H9 (cell line): ENCODE data around the gene COQ8B. TPM values are rescaled to one million over a fixed set of nuclear protein-coding genes. Genes with fewer than 3 reads are reported as not detected.
A peak's percentile ranks its signal among the peaks of the same experiment; 100 is the strongest.

Experiments
- DNase-seq: peaks from one replicate; pipeline ENCODE4 v3.0.0-alpha.2; 2017
- H2AFZ ChIP-seq: one replicate; pipeline ENCODE4 v1.6.1; 2013; ENCODE audit warnings: mild to moderate bottlenecking, low read length, control low read depth, moderate library complexity
- H2AK5ac ChIP-seq: 2 replicates; pipeline ENCODE4 v1.6.1; 2013; ENCODE audit warnings: low read length, control low read depth, mixed read lengths; ENCODE audit not compliant: insufficient read length
- H2BK120ac ChIP-seq: one replicate; pipeline ENCODE4 v1.6.1; 2013; ENCODE audit warnings: low read depth, mild to moderate bottlenecking, low read length, control low read depth, inconsistent platforms; ENCODE audit not compliant: poor library complexity, severe bottlenecking
- H2BK12ac ChIP-seq: 2 replicates; pipeline ENCODE4 v1.6.1; 2013; ENCODE audit warnings: low read length, control low read depth, mixed read lengths, low read depth; ENCODE audit not compliant: insufficient read length
- H2BK15ac ChIP-seq: 2 replicates; pipeline ENCODE4 v1.6.1; 2013; ENCODE audit warnings: low read depth, low read length, control low read depth
- H2BK20ac ChIP-seq: one replicate; pipeline ENCODE4 v1.6.1; 2013; ENCODE audit warnings: low read depth, mild to moderate bottlenecking, low read length, control low read depth, inconsistent platforms; ENCODE audit not compliant: poor library complexity, severe bottlenecking
- H2BK5ac ChIP-seq: 2 replicates; pipeline ENCODE4 v1.6.1; 2013; ENCODE audit warnings: low read length, control low read depth, mixed read lengths; ENCODE audit not compliant: insufficient read length
- H3K14ac ChIP-seq: 2 replicates; pipeline ENCODE4 v1.6.1; 2013; ENCODE audit warnings: low read length, control low read depth; ENCODE audit not compliant: insufficient read depth
- H3K18ac ChIP-seq: 2 replicates; pipeline ENCODE4 v1.6.1; 2013; ENCODE audit warnings: low read depth, mild to moderate bottlenecking, mixed read lengths, low read length, control low read depth; ENCODE audit not compliant: insufficient read length
- H3K23ac ChIP-seq: 2 replicates; pipeline ENCODE4 v1.6.1; 2013; ENCODE audit warnings: low read length, control low read depth, mixed read lengths, low read depth; ENCODE audit not compliant: insufficient read length
- H3K23me2 ChIP-seq: 2 replicates; pipeline ENCODE4 v1.6.1; 2013; ENCODE audit warnings: low read depth, mild to moderate bottlenecking, mixed read lengths, low read length, control low read depth; ENCODE audit not compliant: insufficient read length, poor library complexity, severe bottlenecking
- H3K27ac ChIP-seq: 2 replicates; pipeline ENCODE4 v1.5.1; 2013; ENCODE audit warnings: low read length, control low read depth, mixed read lengths, low read depth; ENCODE audit not compliant: insufficient read length
- H3K27me3 ChIP-seq: 2 replicates; pipeline ENCODE4 v1.6.1; 2013; ENCODE audit warnings: low read length, control low read depth, inconsistent platforms; ENCODE audit not compliant: insufficient read depth
- H3K4ac ChIP-seq: 2 replicates; pipeline ENCODE4 v1.6.1; 2013; ENCODE audit warnings: low read depth, mild to moderate bottlenecking, control low read depth, inconsistent platforms, low read length, moderate library complexity
- H3K4me1 ChIP-seq: 2 replicates; pipeline ENCODE4 v1.6.1; 2013; ENCODE audit warnings: low read length, control low read depth, inconsistent platforms; ENCODE audit not compliant: insufficient read depth
- H3K4me2 ChIP-seq: 2 replicates; pipeline ENCODE4 v1.6.1; 2013; ENCODE audit warnings: low read length, control low read depth, mixed read lengths; ENCODE audit not compliant: insufficient read length, insufficient read depth
- H3K56ac ChIP-seq: 2 replicates; pipeline ENCODE4 v1.6.1; 2013; ENCODE audit warnings: low read depth, mild to moderate bottlenecking, mixed read lengths, low read length, control low read depth; ENCODE audit not compliant: insufficient read length
- H3K79me1 ChIP-seq: 2 replicates; pipeline ENCODE4 v1.6.1; 2013; ENCODE audit warnings: low read depth, mild to moderate bottlenecking, moderate library complexity, low read length, control low read depth, inconsistent platforms; ENCODE audit not compliant: insufficient read depth, poor library complexity, severe bottlenecking
- H3K79me2 ChIP-seq: 2 replicates; pipeline ENCODE4 v1.6.1; 2013; ENCODE audit warnings: low read length, control low read depth, inconsistent platforms; ENCODE audit not compliant: insufficient read depth
- H3K9ac ChIP-seq: 2 replicates; pipeline ENCODE4 v1.6.1; 2013; ENCODE audit warnings: low read length, control low read depth, mixed read lengths; ENCODE audit not compliant: insufficient read length; ENCODE audit errors: extremely low read depth
- H3K9me3 ChIP-seq: one replicate; pipeline ENCODE4 v1.6.1; 2013; ENCODE audit warnings: low read depth, low read length, inconsistent platforms; ENCODE audit not compliant: control insufficient read depth
- H3T11ph ChIP-seq: one replicate; pipeline ENCODE4 v1.6.1; 2013; ENCODE audit warnings: mild to moderate bottlenecking, low read length, control low read depth, inconsistent platforms
- H4K20me1 ChIP-seq: one replicate; pipeline ENCODE4 v1.6.1; 2013; ENCODE audit not compliant: control insufficient read depth, insufficient read length, insufficient read depth
- H4K5ac ChIP-seq: 2 replicates; pipeline ENCODE4 v1.6.1; 2013; ENCODE audit warnings: low read depth, mild to moderate bottlenecking, mixed read lengths, low read length, control low read depth; ENCODE audit not compliant: insufficient read length
- H4K8ac ChIP-seq: replicated peaks from 2 replicates; pipeline ENCODE4 v1.6.1; 2013; ENCODE audit warnings: low read length, control low read depth, mixed read lengths, low read depth; ENCODE audit not compliant: insufficient read length
- H4K91ac ChIP-seq: 2 replicates; pipeline ENCODE4 v1.6.1; 2013; ENCODE audit warnings: low read depth, mild to moderate bottlenecking, moderate library complexity, mixed read lengths, low read length, control low read depth; ENCODE audit not compliant: insufficient read length
- H3K27ac Mint-ChIP-seq, 3 experiments: 2 replicates in 2 of 3; 3 replicates in 1 of 3; pipeline ENCODE4 v1.8.0; 2020 to 2021; ENCODE audit warnings: mixed read lengths in 3 of 3, mild to moderate bottlenecking in 1 of 3, moderate library complexity in 1 of 3
- H3K27me3 Mint-ChIP-seq: 2 replicates; pipeline ENCODE4 v1.8.0; 2021; ENCODE audit warnings: low read depth, mild to moderate bottlenecking, moderate library complexity, mixed read lengths
- H3K36me3 Mint-ChIP-seq, 3 experiments: 2 replicates in 2 of 3; 3 replicates in 1 of 3; pipeline ENCODE4 v1.8.0; 2020 to 2021; ENCODE audit warnings: low read depth in 3 of 3, mixed read lengths in 3 of 3; ENCODE audit not compliant: insufficient read depth in 1 of 3
- H3K4me1 Mint-ChIP-seq, 2 experiments: 2 replicates each; pipeline ENCODE4 v1.8.0; 2020; ENCODE audit warnings: mixed read lengths in 2 of 2
- H3K4me3 Mint-ChIP-seq, 2 experiments: 2 replicates in 1 of 2; 3 replicates in 1 of 2; pipeline ENCODE4 v1.8.0; 2020 to 2021; ENCODE audit warnings: mild to moderate bottlenecking in 2 of 2, mixed read lengths in 2 of 2, moderate library complexity in 1 of 2
- H3K9me3 Mint-ChIP-seq, 2 experiments: 2 replicates in 1 of 2; 3 replicates in 1 of 2; pipeline ENCODE4 v1.8.0; 2020; ENCODE audit warnings: mild to moderate bottlenecking in 2 of 2, mixed read lengths in 2 of 2, moderate library complexity in 1 of 2
- WGBS: extraction: QIAGEN DNeasy Blood & Tissue Kit; methylation state at CpG from one replicate; pipeline ENCODE4 v1.1.7; 2013; ENCODE audit warnings: missing lambda C conversion rate, low lambda C conversion rate, mixed read lengths; ENCODE audit not compliant: insufficient read length; ENCODE audit errors: extremely low coverage; 5-methylcytosine and 5-hydroxymethylcytosine counted together
- total RNA-seq: library from RNA; stranded (reverse); gene quantifications from 2 replicates; pipeline ENCODE4 v1.2.1, GENCODE V29; 2021
- TF ChIP-seq, protein P1 (sequence below): fragments of 200-600 bp; sonication (generic); conservative IDR thresholded peaks from 3 replicates; pipeline ENCODE4 v1.8.0; 2021; ENCODE audit warnings: antibody characterized with exemption, mild to moderate bottlenecking

Gene COQ8B
- total RNA-seq, 1 experiment from 2014 or later: 40.5 TPM

GRCh38 chr19:40739871-40740703, 23.4 kb upstream of the COQ8B start:
- TF ChIP-seq, protein P1, sequence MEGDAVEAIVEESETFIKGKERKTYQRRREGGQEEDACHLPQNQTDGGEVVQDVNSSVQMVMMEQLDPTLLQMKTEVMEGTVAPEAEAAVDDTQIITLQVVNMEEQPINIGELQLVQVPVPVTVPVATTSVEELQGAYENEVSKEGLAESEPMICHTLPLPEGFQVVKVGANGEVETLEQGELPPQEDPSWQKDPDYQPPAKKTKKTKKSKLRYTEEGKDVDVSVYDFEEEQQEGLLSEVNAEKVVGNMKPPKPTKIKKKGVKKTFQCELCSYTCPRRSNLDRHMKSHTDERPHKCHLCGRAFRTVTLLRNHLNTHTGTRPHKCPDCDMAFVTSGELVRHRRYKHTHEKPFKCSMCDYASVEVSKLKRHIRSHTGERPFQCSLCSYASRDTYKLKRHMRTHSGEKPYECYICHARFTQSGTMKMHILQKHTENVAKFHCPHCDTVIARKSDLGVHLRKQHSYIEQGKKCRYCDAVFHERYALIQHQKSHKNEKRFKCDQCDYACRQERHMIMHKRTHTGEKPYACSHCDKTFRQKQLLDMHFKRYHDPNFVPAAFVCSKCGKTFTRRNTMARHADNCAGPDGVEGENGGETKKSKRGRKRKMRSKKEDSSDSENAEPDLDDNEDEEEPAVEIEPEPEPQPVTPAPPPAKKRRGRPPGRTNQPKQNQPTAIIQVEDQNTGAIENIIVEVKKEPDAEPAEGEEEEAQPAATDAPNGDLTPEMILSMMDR: no peak
- no peaks in the 10 kb centered on the region for H3K23me2 ChIP-seq
- no peak overlapping the region for H3K14ac ChIP-seq
- H4K91ac ChIP-seq: no peak overlapping the region
- H3K4me1 ChIP-seq: 0 out of 2 replicates have a peak, but pooled peaks cover 2% of the 10 kb centered on the region
- H3K23ac ChIP-seq: no peak overlapping the region
- no peak overlapping the region for H2BK12ac ChIP-seq
- H3K18ac ChIP-seq: no peak overlapping the region
- no peak overlapping the region for H2BK120ac ChIP-seq
- peak overlapping the region in 2 of 3 experiments; percentile 51 to 92; a peak in 3 of 7 replicates for H3K27ac Mint-ChIP-seq
- no peak overlapping the region for H2BK5ac ChIP-seq
- H2BK15ac ChIP-seq: no peak overlapping the region
- no peak overlapping the region for H2AK5ac ChIP-seq
- H3K4me3 Mint-ChIP-seq: no peak overlapping the region; a peak in 1 of 5 replicates
- no peak overlapping the region for H3K27ac ChIP-seq
- H3K9me3 Mint-ChIP-seq: no peaks in the 10 kb centered on the region
- H3K27me3 ChIP-seq: no peaks in the 10 kb centered on the region
- H2BK20ac ChIP-seq: no peak overlapping the region
- H3K27me3 Mint-ChIP-seq: no peaks in the 10 kb centered on the region
- peaks cover 6 to 42% (median 36%) of the 10 kb centered on the region in 3 experiments; a peak in 6 of 7 replicates for H3K36me3 Mint-ChIP-seq
- H3K4ac ChIP-seq: no peak overlapping the region
- no peak overlapping the region for H2AFZ ChIP-seq
- no peaks in the 10 kb centered on the region for H3K79me2 ChIP-seq
- no peak overlapping the region for H3K9ac ChIP-seq
- WGBS: no CpG with 5 or more reads among the region's 16 CpGs
- peaks cover 7 to 8% of the 10 kb centered on the region in 2 experiments for H3K4me1 Mint-ChIP-seq
- H3K9me3 ChIP-seq: no peaks in the 10 kb centered on the region
- no peak overlapping the region for H4K5ac ChIP-seq
- H4K20me1 ChIP-seq: no peaks in the 10 kb centered on the region
- H4K8ac ChIP-seq: no peak overlapping the region
- H3T11ph ChIP-seq: no peak overlapping the region
- no peak overlapping the region for H3K4me2 ChIP-seq
- H3K79me1 ChIP-seq: no peaks in the 10 kb centered on the region
- DNase-seq: no peak
- H3K56ac ChIP-seq: no peak overlapping the region
